HG02840 (cell line): Measurements from ENCODE around the gene TMSB4X.
"Not testable (repeated sequence)": the region's sequence is repeated elsewhere in the genome, so short reads cannot be mapped to it uniquely, and the experiment has no call there.

Experiments used
- ATAC-seq: cut with Tn5 transposase; IDR thresholded peaks from one replicate; pipeline ENCODE4 v1.9.1; 2021; ENCODE audit warnings: mild to moderate bottlenecking, moderate library complexity, moderate number of reproducible peaks; ENCODE audit not compliant: unreplicated experiment, low FRiP score

The TMSB4X gene

DNA sequence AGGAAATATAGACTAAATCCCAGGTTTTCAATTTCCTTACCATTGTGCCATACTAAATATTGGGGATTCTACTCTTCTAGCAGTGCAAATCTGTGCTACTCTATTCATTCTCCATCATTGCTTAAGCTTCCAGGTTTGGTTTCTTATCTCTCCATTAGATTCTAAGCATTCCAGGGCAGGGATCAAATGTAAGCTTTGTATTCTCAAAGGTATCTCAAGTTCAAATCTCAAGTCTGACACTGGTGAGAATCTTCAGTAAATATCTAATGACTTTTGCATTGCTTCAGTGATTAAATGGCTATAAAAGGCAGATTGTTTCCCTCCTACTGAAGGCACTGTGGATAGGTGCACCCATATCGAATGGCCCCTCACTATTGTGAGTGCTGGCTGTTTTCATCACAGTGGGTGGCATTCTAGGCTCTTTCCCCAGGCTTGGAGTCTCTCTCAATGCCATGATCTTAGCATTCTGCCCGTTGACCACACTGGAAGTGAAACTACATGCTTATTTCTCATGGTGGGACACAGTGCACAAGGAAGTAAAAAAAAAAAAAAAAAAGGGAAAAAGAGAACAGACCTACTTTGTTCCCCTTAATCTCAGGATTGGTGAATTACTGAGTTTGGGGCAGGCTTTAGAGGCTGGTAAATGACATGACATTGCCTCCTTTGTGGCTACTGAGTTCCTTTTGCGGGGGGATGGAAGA is 40.8 kb downstream of the TMSB4X start:
- ATAC-seq: no peak

DNA sequence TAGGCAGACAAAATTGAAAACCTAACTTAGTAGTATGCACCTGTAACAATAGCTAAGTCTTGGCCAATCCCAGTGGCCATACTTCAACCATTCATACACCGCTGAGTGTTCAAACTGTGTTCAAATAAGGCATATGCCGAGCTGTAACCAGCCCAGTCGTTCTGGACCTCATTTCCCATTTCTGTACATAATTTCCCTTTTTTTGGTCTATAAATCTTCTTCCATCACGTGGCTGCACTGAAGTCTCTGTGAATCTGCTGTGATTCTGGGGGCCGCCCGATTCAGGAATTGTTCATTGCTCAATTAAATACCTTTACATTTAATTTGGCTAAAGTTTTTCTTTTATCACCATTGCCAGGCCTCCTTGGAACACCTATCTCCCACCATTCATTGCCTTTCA is 41.8 kb downstream of the TMSB4X start:
- not testable (repeated sequence) for ATAC-seq

DNA sequence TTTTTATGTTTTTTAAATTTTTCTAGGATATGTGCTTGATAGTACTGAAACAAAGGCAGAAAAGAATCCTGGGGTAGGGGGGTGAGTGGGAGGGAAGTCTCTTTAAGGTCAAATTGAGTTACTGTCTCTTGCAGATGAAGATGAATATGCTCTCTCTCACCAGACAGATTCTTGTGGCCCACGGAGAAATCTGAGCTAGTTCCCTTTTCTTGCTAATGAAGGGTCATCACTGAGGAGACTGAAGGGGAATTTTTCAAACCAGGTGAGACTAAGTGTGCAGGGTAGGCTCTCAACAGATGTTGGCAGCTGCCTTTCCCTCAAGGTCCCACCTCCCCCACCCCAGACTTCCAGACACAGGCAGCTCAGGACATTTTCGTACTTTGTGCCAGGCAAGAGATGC is 48.0 kb downstream of the TMSB4X start:
- peak; percentile 71 for ATAC-seq

DNA sequence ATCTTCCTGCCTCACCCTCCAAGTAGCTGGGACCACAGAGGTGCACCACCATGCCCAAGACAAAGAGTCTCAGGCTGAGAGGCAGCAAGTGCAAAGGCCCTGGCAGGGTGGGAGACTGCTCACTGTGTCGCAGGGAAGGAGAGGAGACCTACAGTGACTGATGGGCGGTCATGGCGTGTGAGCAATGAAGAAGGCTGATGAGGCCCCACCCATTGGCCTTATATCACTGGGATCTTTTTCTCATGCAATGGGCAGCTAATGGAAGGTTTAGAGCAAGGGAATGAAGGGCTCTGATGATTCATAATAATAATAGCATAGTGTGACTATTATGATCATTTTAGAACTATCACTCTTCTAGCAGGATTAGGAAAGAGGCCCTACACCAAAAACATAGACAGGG is 48.7 kb downstream of the TMSB4X start:
- ATAC-seq: no peak

DNA sequence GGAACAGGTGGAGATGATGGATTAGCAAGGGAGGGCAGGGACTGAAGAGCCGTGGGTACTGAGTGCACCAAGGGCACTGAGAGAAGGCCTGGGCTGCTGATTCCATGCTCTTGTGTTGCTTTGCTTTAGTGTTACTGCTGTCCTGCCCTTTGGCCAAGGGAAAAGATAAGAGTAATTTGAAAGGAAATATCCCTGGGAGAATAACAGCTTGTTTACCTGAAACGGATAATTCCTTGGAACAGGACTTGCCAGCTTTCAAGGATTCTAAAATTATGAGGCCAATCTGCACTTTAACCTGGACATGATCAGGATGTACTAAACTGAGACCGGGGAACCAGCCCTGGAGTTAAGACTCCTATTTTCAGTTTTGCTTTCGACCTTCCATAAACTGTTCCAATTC is 49.1 kb downstream of the TMSB4X start:
- ATAC-seq: no peak

DNA sequence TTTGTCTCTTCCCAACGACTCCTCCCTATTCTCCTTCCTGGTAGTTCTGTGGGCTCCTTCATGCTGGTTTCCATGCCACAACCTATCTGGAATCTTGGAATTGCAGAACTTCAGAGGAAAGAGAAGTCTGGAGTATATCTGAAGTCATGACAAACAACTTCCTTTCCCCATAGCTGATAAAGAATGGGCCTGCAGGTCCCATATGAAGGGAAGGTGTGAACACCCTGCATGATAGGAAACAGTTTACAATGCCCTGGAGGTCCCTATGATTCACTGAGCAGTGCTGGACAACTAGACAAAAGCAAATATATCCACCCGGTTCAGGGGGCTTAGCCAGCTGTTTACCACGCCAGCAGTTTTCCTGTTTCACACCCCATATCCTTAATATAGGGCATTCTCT is 50.1 kb downstream of the TMSB4X start:
- no peak for ATAC-seq
